Activated T-cell treated with anti-CD3 and anti-CD28 coated beads, Interleukin-2, amount 50 U/mL, for 4 hours (primary cell): ENCODE measurements around the gene ANKRD27. TPM values are rescaled to one million over a fixed set of nuclear protein-coding genes. Genes with fewer than 3 reads are reported as not detected.

ENCODE experiments used
- ATAC-seq, 2 donors: fragments of 200-7000 bp; cut with Tn5 transposase; one replicate each; pipeline ENCODE4 v1.10.0; 2021
- DNase-seq: peaks from one replicate; pipeline ENCODE4 v3.0.0-alpha.2; 2020
- H3K27me3 Mint-ChIP-seq: one replicate; pipeline ENCODE4 v1.8.0; 2021; ENCODE audit warnings: low read depth, mixed read lengths
- H3K36me3 Mint-ChIP-seq: one replicate; pipeline ENCODE4 v1.8.0; 2022; ENCODE audit warnings: mixed read lengths; ENCODE audit not compliant: insufficient read depth
- H3K4me1 Mint-ChIP-seq: one replicate; pipeline ENCODE4 v1.8.0; 2021; ENCODE audit warnings: low read depth, mixed read lengths
- H3K4me3 Mint-ChIP-seq: one replicate; pipeline ENCODE4 v1.8.0; 2021; ENCODE audit warnings: mild to moderate bottlenecking, moderate library complexity, mixed read lengths
- H3K9me3 Mint-ChIP-seq: one replicate; pipeline ENCODE4 v1.8.0; 2021; ENCODE audit warnings: mixed read lengths
- total RNA-seq, 3 donors: library from RNA; stranded (reverse); gene quantifications; one replicate each; pipeline ENCODE4 v1.2.1, GENCODE V29; 2021

Gene ANKRD27
- total RNA-seq, 3 donors from 2014 or later, result 24.9 to 25.1 (median 25.0) TPM

GRCh38 chr19:32558607-32559228, 116.3 kb downstream of the ANKRD27 start:
- no peak overlapping the region for H3K4me3 Mint-ChIP-seq
- DNase-seq, result no peak
- no peak for ATAC-seq
- no peaks in the 10 kb centered on the region for H3K36me3 Mint-ChIP-seq
- H3K4me1 Mint-ChIP-seq, result no peaks in the 10 kb centered on the region
- no peaks in the 10 kb centered on the region for H3K9me3 Mint-ChIP-seq
- peaks cover 2% of the 10 kb centered on the region for H3K27me3 Mint-ChIP-seq

GRCh38 chr19:32555786-32556185, 119.2 kb downstream of the ANKRD27 start:
- Mint-ChIP-seq H3K4me1 (no peaks in the 10 kb centered on the region), H3K9me3 (no peaks in the 10 kb centered on the region), H3K36me3 (no peaks in the 10 kb centered on the region), H3K4me3 (no peak overlapping the region), H3K27me3 (peaks cover 2% of the 10 kb centered on the region)
- ATAC-seq (no peak), DNase-seq (no peak)

- H3K27me3 Mint-ChIP-seq, result no peaks in the 10 kb centered on the region
- H3K36me3 Mint-ChIP-seq, result no peaks in the 10 kb centered on the region
- H3K9me3 Mint-ChIP-seq, result no peaks in the 10 kb centered on the region
- H3K4me1 Mint-ChIP-seq, result no peaks in the 10 kb centered on the region
- ATAC-seq (no peak), DNase-seq (no peak)
- no peak overlapping the region for H3K4me3 Mint-ChIP-seq
Observed at GRCh38 chr19:32550666-32551065, 124.3 kb downstream of the ANKRD27 start.

Other genes starting within 250 kb of the ANKRD27 start
- 100 to 1,000 TPM; 236 to 259 (median 237) TPM for gene PDCD5, start 94.0 kb downstream of the ANKRD27 start, total RNA-seq
- under 1 TPM in 2 of 3 donors, not detected in 1; 0.11 to 0.16 TPM for gene RGS9BP, start 668 bp upstream of the ANKRD27 start, total RNA-seq
- gene NUDT19, start 16.6 kb upstream of the ANKRD27 start, total RNA-seq, result 10 to 100 TPM; 22.3 to 27.8 (median 24.7) TPM
- gene TDRD12, start 44.6 kb upstream of the ANKRD27 start, total RNA-seq, result under 1 TPM; 0.05 to 0.74 (median 0.68) TPM
- gene SLC7A9, start 194.6 kb upstream of the ANKRD27 start, total RNA-seq, result not detected